Neuronal stem cell (in vitro differentiated cells): ENCODE measurements around the gene PRKCE.

Experiments
- DNase-seq: peaks from one replicate; pipeline ENCODE4 v3.0.0-alpha.2; 2013; ENCODE audit warnings: low spot score
- H2AFZ ChIP-seq: one replicate; pipeline ENCODE4 v1.6.1; 2013; ENCODE audit warnings: mild to moderate bottlenecking, low read length, inconsistent platforms
- H2AK5ac ChIP-seq: 2 replicates; pipeline ENCODE4 v1.6.1; 2013; ENCODE audit warnings: low read depth, mild to moderate bottlenecking, inconsistent platforms, low read length, moderate library complexity, mixed read lengths
- H2BK120ac ChIP-seq: 2 replicates; pipeline ENCODE4 v1.6.1; 2013; ENCODE audit warnings: low read depth, mild to moderate bottlenecking, inconsistent platforms, low read length, moderate library complexity, mixed read lengths
- H2BK12ac ChIP-seq: one replicate; pipeline ENCODE4 v1.6.1; 2013; ENCODE audit warnings: low read length, inconsistent platforms
- H2BK15ac ChIP-seq: 2 replicates; pipeline ENCODE4 v1.6.1; 2013; ENCODE audit warnings: mild to moderate bottlenecking, low read length, inconsistent platforms, mixed read lengths
- H2BK5ac ChIP-seq: one replicate; pipeline ENCODE4 v1.6.1; 2013; ENCODE audit warnings: inconsistent platforms, mild to moderate bottlenecking, low read length, moderate library complexity
- H3K14ac ChIP-seq: one replicate; pipeline ENCODE4 v1.6.1; 2013; ENCODE audit warnings: low read length, inconsistent platforms
- H3K18ac ChIP-seq: 2 replicates; pipeline ENCODE4 v1.6.1; 2013; ENCODE audit warnings: low read length, inconsistent platforms
- H3K23ac ChIP-seq: 2 replicates; pipeline ENCODE4 v1.6.1; 2013; ENCODE audit warnings: low read depth, mild to moderate bottlenecking, mixed read lengths, low read length, inconsistent platforms; ENCODE audit not compliant: poor library complexity
- H3K27ac ChIP-seq: replicated peaks from 3 replicates; pipeline ENCODE4 v1.5.1; 2013; ENCODE audit warnings: low read length, inconsistent platforms
- H3K27me3 ChIP-seq, 3 experiments: 2 replicates each; pipeline ENCODE4 v1.6.1; 2013; ENCODE audit warnings: low read length in 3 of 3, mild to moderate bottlenecking in 2 of 3, inconsistent platforms in 1 of 3, low read depth in 1 of 3, mixed read lengths in 1 of 3, moderate library complexity in 1 of 3; ENCODE audit not compliant: control insufficient read depth in 3 of 3, insufficient read depth in 3 of 3
- H3K36me3 ChIP-seq, 2 donors: replicated peaks in 1 of 2; 2 replicates each; pipeline ENCODE4 v1.6.1; 2013; ENCODE audit warnings: low read length in 2 of 2; ENCODE audit not compliant: control insufficient read depth in 2 of 2, insufficient read depth in 2 of 2
- H3K4ac ChIP-seq: 2 replicates; pipeline ENCODE4 v1.6.1; 2013; ENCODE audit warnings: inconsistent platforms, mild to moderate bottlenecking, low read length, moderate library complexity
- H3K4me1 ChIP-seq, 2 donors: 1 replicate in 1 of 2; 2 replicates in 1 of 2; pipeline ENCODE4 v1.6.1; 2013; ENCODE audit warnings: low read length in 2 of 2, low read depth in 1 of 2; ENCODE audit not compliant: control insufficient read depth in 2 of 2, insufficient read depth in 1 of 2
- H3K4me2 ChIP-seq: one replicate; pipeline ENCODE4 v1.6.1; 2013; ENCODE audit warnings: mild to moderate bottlenecking, low read length, inconsistent platforms; ENCODE audit not compliant: insufficient read depth, poor library complexity, severe bottlenecking
- H3K4me3 ChIP-seq, 2 donors: 2 replicates each; pipeline ENCODE4 v1.5.1; 2013; ENCODE audit warnings: low read length in 2 of 2, mild to moderate bottlenecking in 2 of 2, inconsistent platforms in 1 of 2, moderate library complexity in 1 of 2
- H3K79me1 ChIP-seq: one replicate; pipeline ENCODE4 v1.6.1; 2013; ENCODE audit warnings: low read depth, mild to moderate bottlenecking, inconsistent platforms, low read length, moderate library complexity
- H3K9ac ChIP-seq: one replicate; pipeline ENCODE4 v1.6.1; 2013; ENCODE audit warnings: mild to moderate bottlenecking, low read depth, low read length, inconsistent platforms; ENCODE audit not compliant: poor library complexity
- H3K9me3 ChIP-seq, 2 donors: replicated peaks in 1 of 2; 2 replicates each; pipeline versions ENCODE3 to v1.6.1; 2013; ENCODE audit warnings: low read length in 2 of 2, mild to moderate bottlenecking in 2 of 2, inconsistent platforms in 1 of 2, low read depth in 1 of 2, mixed read lengths in 1 of 2, moderate library complexity in 1 of 2; ENCODE audit not compliant: control insufficient read depth in 2 of 2, insufficient read depth in 1 of 2
- H4K8ac ChIP-seq: one replicate; pipeline ENCODE4 v1.6.1; 2013; ENCODE audit warnings: low read depth, mild to moderate bottlenecking, inconsistent platforms, low read length, moderate library complexity
- H4K91ac ChIP-seq: one replicate; pipeline ENCODE4 v1.6.1; 2013; ENCODE audit warnings: low read length, low read depth, mild to moderate bottlenecking, inconsistent platforms; ENCODE audit not compliant: poor library complexity
- WGBS, 2 donors: extraction: QIAGEN DNeasy Blood & Tissue Kit; methylation state at CpG; one replicate each; pipeline ENCODE4 v1.1.7; 2013; ENCODE audit warnings: missing lambda C conversion rate in 2 of 2, mixed read lengths in 1 of 2; ENCODE audit not compliant: insufficient read length in 2 of 2, insufficient replicate concordance in 1 of 2; ENCODE audit errors: extremely low coverage in 2 of 2; 5-methylcytosine and 5-hydroxymethylcytosine counted together

Gene PRKCE

GRCh38 chr2:45626387-45627221 lies 24.9 kb upstream of the PRKCE start:
- no peak overlapping the region for H2AK5ac ChIP-seq
- no peak overlapping the region for H4K91ac ChIP-seq
- no peak overlapping the region for H3K27ac ChIP-seq
- no peak overlapping the region for H2BK120ac ChIP-seq
- H3K9me3 ChIP-seq, result no peaks in the 10 kb centered on the region
- no peak overlapping the region for H3K9ac ChIP-seq
- H3K79me1 ChIP-seq, result no peaks in the 10 kb centered on the region
- no peak overlapping the region for H2AFZ ChIP-seq
- peaks cover 0 to 2% of the 10 kb centered on the region in 2 donors for H3K4me1 ChIP-seq
- no peak overlapping the region for H2BK5ac ChIP-seq
- H4K8ac ChIP-seq, result no peak overlapping the region
- H3K36me3 ChIP-seq, result no peaks in the 10 kb centered on the region
- no peak overlapping the region for H2BK15ac ChIP-seq
- H3K4ac ChIP-seq, result no peak overlapping the region
- no peak overlapping the region for H3K4me2 ChIP-seq
- H3K23ac ChIP-seq, result no peak overlapping the region
- no peak for DNase-seq
- no peak overlapping the region for H3K14ac ChIP-seq
- H3K27me3 ChIP-seq, result peaks cover 0 to 18% (median 0%) of the 10 kb centered on the region in 3 experiments
- WGBS, 2 donors, result no CpG with 5 or more reads among the region's 8 CpGs
- H3K4me3 ChIP-seq, result no peak overlapping the region
- no peak overlapping the region for H3K18ac ChIP-seq
- H2BK12ac ChIP-seq, result no peak overlapping the region

DNA sequence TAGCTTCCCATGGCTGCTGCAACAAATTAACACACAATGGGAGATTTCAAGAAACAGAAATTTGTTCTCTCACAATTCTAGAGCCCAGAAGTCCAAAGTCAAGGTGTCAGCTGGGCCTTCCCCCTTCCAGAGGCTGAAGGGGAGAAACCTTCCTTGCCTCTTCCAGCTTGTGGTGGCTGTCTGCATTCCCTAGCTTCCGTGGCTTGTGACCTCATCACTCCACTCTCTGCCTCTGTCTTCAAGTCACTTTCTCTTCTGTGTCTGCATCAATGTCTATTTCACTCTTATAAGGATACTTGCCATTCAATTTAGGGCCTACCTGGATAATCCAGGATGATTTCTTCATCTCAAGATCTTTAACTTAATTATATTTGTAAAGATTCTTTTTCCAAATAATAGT lies 23.6 kb upstream of the PRKCE start:
- no CpG with 5 or more reads among the region's 1 CpG for WGBS, 2 donors
- no peak overlapping the region for H4K8ac ChIP-seq
- H3K14ac ChIP-seq, result no peak overlapping the region
- H2BK12ac ChIP-seq, result no peak overlapping the region
- DNase-seq, result no peak
- H3K36me3 ChIP-seq, result no peaks in the 10 kb centered on the region
- no peak overlapping the region for H2AFZ ChIP-seq
- H3K4me3 ChIP-seq, result no peak overlapping the region
- H3K9me3 ChIP-seq, result no peaks in the 10 kb centered on the region
- no peak overlapping the region for H3K27ac ChIP-seq
- no peak overlapping the region for H3K4me2 ChIP-seq
- H3K18ac ChIP-seq, result no peak overlapping the region
- H3K4me1 ChIP-seq, result peaks cover 0 to 2% of the 10 kb centered on the region in 2 donors
- H3K9ac ChIP-seq, result no peak overlapping the region
- H3K23ac ChIP-seq, result no peak overlapping the region
- H3K27me3 ChIP-seq, result peaks cover 0 to 18% (median 0%) of the 10 kb centered on the region in 3 experiments
- H3K79me1 ChIP-seq, result no peaks in the 10 kb centered on the region
- no peak overlapping the region for H2BK5ac ChIP-seq
- H2BK120ac ChIP-seq, result no peak overlapping the region
- H4K91ac ChIP-seq, result no peak overlapping the region
- H2BK15ac ChIP-seq, result no peak overlapping the region
- H2AK5ac ChIP-seq, result no peak overlapping the region
- H3K4ac ChIP-seq, result no peak overlapping the region

DNA sequence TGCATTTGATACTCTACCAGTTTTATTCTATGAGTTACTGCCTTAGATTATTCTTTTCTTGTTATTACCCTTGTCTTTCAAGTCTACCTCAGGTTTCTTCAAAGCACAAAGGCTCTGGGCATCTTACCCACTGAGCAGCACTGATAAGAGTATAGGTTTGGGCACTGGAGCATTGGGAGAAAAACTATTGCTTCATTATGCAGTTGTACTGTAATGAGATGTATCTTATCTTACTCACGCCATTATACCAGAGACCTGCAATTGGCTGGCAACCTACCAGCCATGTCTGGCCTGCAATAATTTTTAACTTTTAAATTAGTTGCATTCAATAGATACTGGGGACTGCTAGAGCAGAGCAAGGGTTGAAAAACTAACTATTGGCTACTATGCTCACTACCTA lies 21.5 kb upstream of the PRKCE start:
- Histone ChIP-seq H3K4ac (no peak overlapping the region), H3K27ac (no peak overlapping the region), H3K18ac (no peak overlapping the region), H3K4me1 (peaks cover 0 to 2% of the 10 kb centered on the region in 2 donors), H2AK5ac (no peak overlapping the region), H3K14ac (no peak overlapping the region), H4K91ac (no peak overlapping the region), H3K9ac (no peak overlapping the region), H2BK12ac (no peak overlapping the region), H2AFZ (no peak overlapping the region), H3K4me2 (no peak overlapping the region), H3K23ac (no peak overlapping the region), H4K8ac (no peak overlapping the region), H3K9me3 (no peaks in the 10 kb centered on the region), H3K36me3 (no peaks in the 10 kb centered on the region), H2BK5ac (no peak overlapping the region), H2BK15ac (no peak overlapping the region), H3K79me1 (no peaks in the 10 kb centered on the region), H2BK120ac (no peak overlapping the region), H3K4me3 (no peak overlapping the region), H3K27me3 (peaks cover 0 to 18% (median 0%) of the 10 kb centered on the region in 3 experiments)
- DNase-seq, result no peak
- WGBS, 2 donors, result no CpG with 5 or more reads among the region's 1 CpG

DNA sequence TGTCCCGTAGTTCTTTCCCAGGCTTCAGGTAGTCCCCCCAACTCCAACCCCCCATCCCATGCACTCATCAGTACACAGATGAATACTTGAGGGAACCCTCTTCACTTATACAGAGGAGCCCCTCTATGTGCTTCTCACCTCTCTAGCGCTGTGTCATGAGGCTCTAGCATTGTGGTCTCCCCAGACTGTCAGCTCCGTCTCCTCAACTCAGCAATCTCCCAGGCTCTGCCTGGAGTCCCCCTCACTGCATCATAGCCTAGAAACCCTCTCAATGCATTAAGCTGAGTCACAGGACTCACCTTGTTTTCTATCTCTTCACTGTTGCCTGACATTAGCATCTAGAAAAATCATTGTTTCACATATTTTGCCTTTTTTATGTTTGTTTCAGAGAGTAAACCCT lies 20.2 kb upstream of the PRKCE start:
- Histone ChIP-seq H3K14ac (no peak overlapping the region), H3K36me3 (no peaks in the 10 kb centered on the region), H3K4me1 (peaks cover 0 to 2% of the 10 kb centered on the region in 2 donors), H4K91ac (no peak overlapping the region), H3K18ac (no peak overlapping the region), H2AFZ (no peak overlapping the region), H3K27me3 (peaks cover 0 to 11% (median 0%) of the 10 kb centered on the region in 3 experiments), H3K23ac (no peak overlapping the region), H2BK5ac (no peak overlapping the region), H3K4me2 (no peak overlapping the region), H2BK15ac (no peak overlapping the region), H3K4ac (no peak overlapping the region), H3K9ac (no peak overlapping the region), H2BK12ac (no peak overlapping the region), H2AK5ac (no peak overlapping the region), H3K4me3 (no peak overlapping the region), H3K27ac (no peak overlapping the region), H3K79me1 (no peaks in the 10 kb centered on the region), H3K9me3 (no peaks in the 10 kb centered on the region), H2BK120ac (no peak overlapping the region), H4K8ac (no peak overlapping the region)
- WGBS, 2 donors, result no CpG with 5 or more reads among the region's 3 CpGs
- DNase-seq, result no peak
